ENCODE results near the gene MRPL4. TPM values are rescaled to one million over a fixed set of nuclear protein-coding genes. Genes with fewer than 3 reads are reported as not detected.

MRPL4 gene
- total and polyA plus RNA-seq, 2 of the 13 experiments (the other 11 are each of a cell fraction or from before 2014, with no cell fraction given) = 40.6 to 42.5 TPM

- no peak for TF ChIP-seq SP2 (CRISPR knock-in tag; IDR thresholded peaks at IDR 0.05)
- TF ChIP-seq ZBTB43 (CRISPR knock-in tag; conservative IDR thresholded peaks at IDR 0.05) = 0 out of 2 replicates have a peak, but pooled peaks have one; percentile 72
- TF ChIP-seq HES4 (CRISPR knock-in tag; IDR thresholded peaks at IDR 0.05; ENCODE audit: borderline replicate concordance) = peak; percentile 80; the same call in 1 of the 2 replicates
- no peak for TF ChIP-seq MYPOP (CRISPR knock-in tag; IDR thresholded peaks at IDR 0.05)
- no peak for TF ChIP-seq SNAPC4 (CRISPR knock-in tag; IDR thresholded peaks at IDR 0.05)
- TF ChIP-seq ZIK1 (CRISPR knock-in tag; IDR thresholded peaks at IDR 0.05; ENCODE audit: borderline replicate concordance, low read depth) = peak; percentile 56; the same call in 1 of the 2 replicates
- no peak for TF ChIP-seq GABPA (IDR thresholded peaks at IDR 0.05; ENCODE audit: low read depth, low read length)
- no peak for TF ChIP-seq GABPA (CRISPR knock-in tag; IDR thresholded peaks at IDR 0.05; ENCODE audit: low read depth)
- no peak for TF ChIP-seq TRIM22 (IDR thresholded peaks at IDR 0.05)
- TF ChIP-seq NR0B2 (CRISPR knock-in tag; IDR thresholded peaks at IDR 0.05) = peak; percentile 63; the same call in 1 of the 2 replicates
- TF ChIP-seq HOXA7 (CRISPR knock-in tag; IDR thresholded peaks at IDR 0.05) = no peak
- no peak for TF ChIP-seq ZSCAN9 (CRISPR knock-in tag; IDR thresholded peaks at IDR 0.05; ENCODE audit: borderline replicate concordance)
- TF ChIP-seq ZSCAN31 (CRISPR knock-in tag; IDR thresholded peaks at IDR 0.05; ENCODE audit: low read depth) = peak; percentile 36; the same call in 1 of the 2 replicates
- no peak for TF ChIP-seq ZNF251 (CRISPR knock-in tag; IDR thresholded peaks at IDR 0.05)
- TF ChIP-seq ZNF451 (CRISPR knock-in tag; IDR thresholded peaks at IDR 0.05) = peak; percentile 67; the same call in 1 of the 2 replicates
- peak; percentile 67; the same call in 1 of the 2 replicates for TF ChIP-seq SALL1 (CRISPR knock-in tag; IDR thresholded peaks at IDR 0.05)
- no peak for TF ChIP-seq SNAPC2 (CRISPR knock-in tag; IDR thresholded peaks at IDR 0.05)
- peak; percentile 77 for TF ChIP-seq ZFX (CRISPR knock-in tag; IDR thresholded peaks at IDR 0.05; ENCODE audit: low read depth)
- TF ChIP-seq MED1 (CRISPR knock-in tag; IDR thresholded peaks at IDR 0.05) = no peak
- TF ChIP-seq MIER3 (CRISPR knock-in tag; IDR thresholded peaks at IDR 0.05; ENCODE audit: borderline replicate concordance) = no peak
- TF ChIP-seq TEAD2 (CRISPR knock-in tag; IDR thresholded peaks at IDR 0.05) = no peak
Measured at GRCh38 chr19:10295847-10296591, 44.0 kb downstream of the MRPL4 start (continued).

Data from HepG2 (cell line).